IMR-90 (cell line): ENCODE measurements around the gene GNAI3. TPM values are rescaled to one million over a fixed set of nuclear protein-coding genes. Genes with fewer than 3 reads are reported as not detected.

Experiments used
- ATAC-seq: fragments of 200-7000 bp; cut with Tn5 transposase; 2 replicates; pipeline ENCODE4 v1.9.1; 2020; ENCODE audit warnings: low read depth, mild to moderate bottlenecking, moderate library complexity
- BruUV-seq: library from RNA; stranded (reverse); fragments of 400-500 nt; replicated peaks from 2 replicates; lab custom pipeline; 2021; lab: Mats Ljungman, UMichigan
- CTCF ChIA-PET: fragments of 300-600 bp; formaldehyde crosslinking; extraction: SDS; loops from one replicate; lab custom pipeline; 2021; ENCODE audit warnings: antibody characterized with exemption; lab: Yijun Ruan, JAX
- POLR2A ChIA-PET: fragments of 300-600 bp; sonication (Branson Sonifier 250); formaldehyde crosslinking; loops from one replicate; lab custom pipeline; 2022; ENCODE audit warnings: antibody characterized with exemption; ENCODE audit not compliant: unreplicated experiment; lab: Charles Lee
- DNase-seq: peaks from one replicate; pipeline ENCODE4 v3.0.0; 2013
- H2AFZ ChIP-seq: replicated peaks from 2 replicates; pipeline ENCODE3; 2013; ENCODE audit warnings: low read length, mild to moderate bottlenecking; ENCODE audit not compliant: poor library complexity
- H2AK5ac ChIP-seq: 2 replicates; pipeline ENCODE4 v1.6.1; 2013; ENCODE audit warnings: low read depth, low read length, inconsistent platforms
- H2AK9ac ChIP-seq: replicated peaks from 2 replicates; pipeline ENCODE3; 2013; ENCODE audit warnings: mild to moderate bottlenecking, low read depth, low read length, moderate library complexity; ENCODE audit not compliant: poor library complexity
- H2BK120ac ChIP-seq: 2 replicates; pipeline ENCODE4 v1.6.1; 2013; ENCODE audit warnings: low read depth, low read length, inconsistent platforms
- H2BK15ac ChIP-seq: 3 replicates; pipeline ENCODE4 v1.6.1; 2013; ENCODE audit warnings: low read depth, low read length, inconsistent platforms
- H2BK20ac ChIP-seq: 2 replicates; pipeline ENCODE4 v1.6.1; 2013; ENCODE audit warnings: low read depth, mild to moderate bottlenecking, inconsistent platforms, low read length, moderate library complexity
- H2BK5ac ChIP-seq: 2 replicates; pipeline ENCODE4 v1.6.1; 2013; ENCODE audit warnings: mild to moderate bottlenecking, low read depth, low read length, inconsistent platforms; ENCODE audit not compliant: poor library complexity, severe bottlenecking
- H3K14ac ChIP-seq: replicated peaks from 2 replicates; pipeline ENCODE4 v1.6.1; 2013; ENCODE audit warnings: low read depth, low read length, inconsistent platforms
- H3K18ac ChIP-seq: 2 replicates; pipeline ENCODE4 v1.6.1; 2013; ENCODE audit warnings: low read depth, low read length, control low read depth
- H3K23ac ChIP-seq: 2 replicates; pipeline ENCODE4 v1.6.1; 2013; ENCODE audit warnings: low read depth, low read length, inconsistent platforms
- H3K27ac ChIP-seq: 2 replicates; pipeline ENCODE4 v1.5.1; 2013; ENCODE audit warnings: mild to moderate bottlenecking, control low read depth, low read length; ENCODE audit not compliant: insufficient read depth
- H3K27me3 ChIP-seq: 2 replicates; pipeline ENCODE4 v1.6.1; 2013; ENCODE audit warnings: low read length; ENCODE audit not compliant: control insufficient read depth, insufficient read depth
- H3K36me3 ChIP-seq: 2 replicates; pipeline ENCODE4 v1.6.1; 2013; ENCODE audit warnings: low read length, mixed read lengths; ENCODE audit not compliant: control insufficient read depth, insufficient read depth
- H3K4ac ChIP-seq: 2 replicates; pipeline ENCODE4 v1.6.1; 2013; ENCODE audit warnings: low read depth, low read length, inconsistent platforms
- H3K4me1 ChIP-seq: 2 replicates; pipeline ENCODE4 v1.6.1; 2013; ENCODE audit warnings: low read length, mixed read lengths; ENCODE audit not compliant: control insufficient read depth, insufficient read depth
- H3K4me2 ChIP-seq: 2 replicates; pipeline ENCODE4 v1.6.1; 2013; ENCODE audit warnings: low read depth, mild to moderate bottlenecking, control low read depth, low read length, moderate library complexity
- H3K4me3 ChIP-seq: 2 replicates; pipeline ENCODE4 v1.5.1; 2013; ENCODE audit warnings: low read depth, mild to moderate bottlenecking, control low read depth, low read length, moderate library complexity; ENCODE audit not compliant: insufficient read depth
- H3K56ac ChIP-seq: 2 replicates; pipeline ENCODE4 v1.6.1; 2013; ENCODE audit warnings: low read length, inconsistent platforms; ENCODE audit not compliant: insufficient read depth; ENCODE audit errors: extremely low read depth
- H3K79me1 ChIP-seq, 2 experiments: 2 replicates each; pipeline ENCODE4 v1.6.1; 2013; ENCODE audit warnings: low read length in 2 of 2, inconsistent platforms in 1 of 2, low read depth in 1 of 2
- H3K9ac ChIP-seq: 2 replicates; pipeline ENCODE4 v1.6.1; 2013; ENCODE audit warnings: low read depth, low read length, control low read depth
- H3K9me1 ChIP-seq: 2 replicates; pipeline ENCODE4 v1.6.1; 2013; ENCODE audit warnings: low read length, inconsistent platforms; ENCODE audit not compliant: insufficient read depth
- H3K9me3 ChIP-seq: 2 replicates; pipeline ENCODE4 v1.6.1; 2013; ENCODE audit warnings: low read length; ENCODE audit not compliant: control insufficient read depth, insufficient read depth
- H4K20me1 ChIP-seq: 2 replicates; pipeline ENCODE4 v1.6.1; 2013; ENCODE audit warnings: low read length, inconsistent platforms; ENCODE audit not compliant: insufficient read depth
- H4K5ac ChIP-seq: 2 replicates; pipeline ENCODE4 v1.6.1; 2013; ENCODE audit warnings: mild to moderate bottlenecking, low read depth, low read length, control low read depth
- H4K8ac ChIP-seq, 2 experiments: 2 replicates each; pipeline ENCODE4 v1.6.1; 2013; ENCODE audit warnings: low read depth in 2 of 2, low read length in 2 of 2, control low read depth in 1 of 2, inconsistent platforms in 1 of 2
- H4K91ac ChIP-seq: 2 replicates; pipeline ENCODE4 v1.6.1; 2013; ENCODE audit warnings: low read depth, low read length, inconsistent platforms; ENCODE audit not compliant: insufficient read depth
- BHLHE40 ChIP-seq: fragments of 150-350 bp; IDR thresholded peaks from 2 replicates; pipeline ENCODE4 v1.6.1; 2016; ENCODE audit warnings: mild to moderate bottlenecking, low read depth, low read length
- CEBPB ChIP-seq: IDR thresholded peaks from 2 replicates; pipeline ENCODE4 v1.6.1; 2012; ENCODE audit warnings: low read depth, low read length, improper control_type of control experiment
- NFE2L2 ChIP-seq: fragments of 150-350 bp; IDR thresholded peaks from 2 replicates; pipeline ENCODE4 v1.6.1; 2016; ENCODE audit warnings: low read depth, mild to moderate bottlenecking, low read length
- POLR2A ChIP-seq: IDR thresholded peaks from 2 replicates; pipeline ENCODE4 v1.6.1; 2012; ENCODE audit warnings: mild to moderate bottlenecking, low read depth, low read length
- RFX5 ChIP-seq: IDR thresholded peaks from 2 replicates; pipeline ENCODE4 v1.8.0; 2012; ENCODE audit warnings: low read depth, mild to moderate bottlenecking, low read length, moderate library complexity
- dilution Hi-C: fragments of 300-500 bp; cut with HindIII; formaldehyde crosslinking; loops from one replicate; pipeline ENCODE4 v1.14.3; 2018; ENCODE audit warnings: low sequenced_read_pairs; ENCODE audit not compliant: unreplicated experiment
- in situ Hi-C: fragments of 300-500 bp; cut with MboI; formaldehyde crosslinking; loops from 3 replicates; pipeline ENCODE4 v1.14.3; 2019; ENCODE audit warnings: low sequenced_read_pairs, inconsistent platforms, mixed read lengths
- intact Hi-C: fragments of 100-400 bp; cut with micrococcal nuclease; formaldehyde crosslinking; loops from 2 replicates; pipeline ENCODE4 v1.10.0; 2022
- polyA plus RNA-seq, 3 experiments: library from polyadenylated mRNA; depleted of rRNA; stranded (reverse); fragments of >200 nt; gene quantifications; 2 replicates each; pipeline ENCODE4 v1.2.3, GENCODE V29; 2012; ENCODE audit warnings: low replicate concordance in 1 of 3
- total RNA-seq: library from RNA; depleted of rRNA; stranded (reverse); fragments of >200 nt; gene quantifications from 2 replicates; pipeline ENCODE4 v1.2.3, GENCODE V29; 2012
- TF ChIP-seq, protein P1 (sequence below): conservative IDR thresholded peaks from 2 replicates; pipeline ENCODE4 v1.5.1; 2012; ENCODE audit warnings: mild to moderate bottlenecking, low read depth, low read length, improper control_type of control experiment
- TF ChIP-seq, protein P2 (sequence below): fragments of 150-350 bp; IDR thresholded peaks from 2 replicates; pipeline ENCODE4 v1.6.1; 2017; ENCODE audit warnings: mild to moderate bottlenecking, antibody characterized with exemption, low read length, low read depth

The GNAI3 gene
- total and polyA plus RNA-seq, 2 of the 4 experiments (the other 2 are of a cell fraction) = 5.9 to 14.9 TPM

DNA sequence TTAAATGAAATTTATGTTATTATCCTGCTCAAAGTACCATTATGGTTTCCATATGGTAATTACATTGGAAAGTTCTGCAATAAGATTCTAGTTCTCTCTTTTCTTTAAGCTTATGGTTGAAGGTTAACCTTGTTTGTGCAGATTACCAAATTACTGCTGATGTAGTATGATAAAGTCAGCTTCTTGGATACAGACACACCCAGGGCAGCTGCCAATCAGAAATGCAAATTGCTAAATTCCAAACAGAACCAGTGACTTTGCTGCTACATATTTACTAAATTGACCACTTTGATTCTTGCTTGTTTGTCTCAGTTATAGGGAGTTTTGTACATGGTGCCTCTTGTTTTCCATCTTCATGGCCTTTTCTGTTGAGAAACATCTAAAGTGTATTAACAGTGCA, 44.5 kb downstream of the GNAI3 start:
- TF ChIP-seq, protein P1, sequence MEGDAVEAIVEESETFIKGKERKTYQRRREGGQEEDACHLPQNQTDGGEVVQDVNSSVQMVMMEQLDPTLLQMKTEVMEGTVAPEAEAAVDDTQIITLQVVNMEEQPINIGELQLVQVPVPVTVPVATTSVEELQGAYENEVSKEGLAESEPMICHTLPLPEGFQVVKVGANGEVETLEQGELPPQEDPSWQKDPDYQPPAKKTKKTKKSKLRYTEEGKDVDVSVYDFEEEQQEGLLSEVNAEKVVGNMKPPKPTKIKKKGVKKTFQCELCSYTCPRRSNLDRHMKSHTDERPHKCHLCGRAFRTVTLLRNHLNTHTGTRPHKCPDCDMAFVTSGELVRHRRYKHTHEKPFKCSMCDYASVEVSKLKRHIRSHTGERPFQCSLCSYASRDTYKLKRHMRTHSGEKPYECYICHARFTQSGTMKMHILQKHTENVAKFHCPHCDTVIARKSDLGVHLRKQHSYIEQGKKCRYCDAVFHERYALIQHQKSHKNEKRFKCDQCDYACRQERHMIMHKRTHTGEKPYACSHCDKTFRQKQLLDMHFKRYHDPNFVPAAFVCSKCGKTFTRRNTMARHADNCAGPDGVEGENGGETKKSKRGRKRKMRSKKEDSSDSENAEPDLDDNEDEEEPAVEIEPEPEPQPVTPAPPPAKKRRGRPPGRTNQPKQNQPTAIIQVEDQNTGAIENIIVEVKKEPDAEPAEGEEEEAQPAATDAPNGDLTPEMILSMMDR = no peak
- TF ChIP-seq NFE2L2 (no peak), CEBPB (no peak), BHLHE40 (no peak), RFX5 (no peak), POLR2A (no peak)
- TF ChIP-seq, protein P2, sequence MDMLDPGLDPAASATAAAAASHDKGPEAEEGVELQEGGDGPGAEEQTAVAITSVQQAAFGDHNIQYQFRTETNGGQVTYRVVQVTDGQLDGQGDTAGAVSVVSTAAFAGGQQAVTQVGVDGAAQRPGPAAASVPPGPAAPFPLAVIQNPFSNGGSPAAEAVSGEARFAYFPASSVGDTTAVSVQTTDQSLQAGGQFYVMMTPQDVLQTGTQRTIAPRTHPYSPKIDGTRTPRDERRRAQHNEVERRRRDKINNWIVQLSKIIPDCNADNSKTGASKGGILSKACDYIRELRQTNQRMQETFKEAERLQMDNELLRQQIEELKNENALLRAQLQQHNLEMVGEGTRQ = no peak
- no peak overlapping the region for H3K9ac ChIP-seq
- dilution Hi-C loops (no loop called here), in situ Hi-C loops (no loop called here), intact Hi-C loops (no loop called here)
- H4K20me1 ChIP-seq = no peaks in the 10 kb centered on the region; the same call in 1 of the 2 replicates
- peaks cover 11% of the 10 kb centered on the region for H3K4me1 ChIP-seq
- peaks cover 6% of the 10 kb centered on the region; the same call in 1 of the 2 replicates for H3K9me1 ChIP-seq
- H3K4ac ChIP-seq = no peak overlapping the region
- no peak overlapping the region for H3K4me3 ChIP-seq
- no peak overlapping the region for H3K18ac ChIP-seq
- no peak overlapping the region for H4K91ac ChIP-seq
- H3K4me2 ChIP-seq = no peak overlapping the region
- peak overlapping the region; percentile 21 for H2BK5ac ChIP-seq
- no peak overlapping the region for H2BK120ac ChIP-seq
- ChIA-PET CTCF (no interaction called here), POLR2A (no interaction called here)
- H3K56ac ChIP-seq = no peak overlapping the region
- no peak overlapping the region for H3K14ac ChIP-seq
- no peak overlapping the region for H2BK15ac ChIP-seq
- H4K8ac ChIP-seq = no peak overlapping the region
- no peak overlapping the region for H2AFZ ChIP-seq
- DNase-seq (no peak), ATAC-seq (no peak)
- H4K5ac ChIP-seq = no peak overlapping the region
- no peak overlapping the region for H3K27ac ChIP-seq
- H2AK5ac ChIP-seq = no peak overlapping the region
- H2BK20ac ChIP-seq = no peak overlapping the region
- no peaks in the 10 kb centered on the region for H3K9me3 ChIP-seq
- no TSS peak for BruUV-seq
- H3K23ac ChIP-seq = no peak overlapping the region
- H3K27me3 ChIP-seq = no peaks in the 10 kb centered on the region
- peaks cover 21 to 43% of the 10 kb centered on the region in 2 experiments; a peak in 3 of 4 replicates for H3K79me1 ChIP-seq
- H3K36me3 ChIP-seq = peaks cover 27% of the 10 kb centered on the region
- no peak overlapping the region for H2AK9ac ChIP-seq
